Measurements from ENCODE around the gene ARL16.

The ARL16 gene

GRCh38 chr17:81716674-81716996, 33.0 kb upstream of the ARL16 start:
- Histone ChIP-seq H3K4me3 (replicated peaks; ENCODE audit: insufficient read depth, low read length) (no peak overlapping the region), H3K27ac (replicated peaks) (no peak overlapping the region), H3K27me3 (ENCODE audit: insufficient read depth, poor library complexity, severe bottlenecking) (no peaks in the 10 kb centered on the region)
- TF ChIP-seq CTCF (IDR thresholded peaks at IDR 0.05; ENCODE audit: insufficient read depth, low read length): no peak
- TF ChIP-seq REST (IDR thresholded peaks at IDR 0.05; ENCODE audit: insufficient replicate concordance, low read depth): no peak
- no peak for TF ChIP-seq SPI1 (IDR thresholded peaks at IDR 0.05; ENCODE audit: borderline replicate concordance, low read depth)
- no peak for TF ChIP-seq POLR2AphosphoS5 (IDR thresholded peaks at IDR 0.05; ENCODE audit: low read depth)
- TF ChIP-seq GABPA (IDR thresholded peaks at IDR 0.05; ENCODE audit: low read depth): no peak
- DNase-seq (ENCODE audit: low read depth in 1 of 2, low spot score in 1 of 2): no peak

GRCh38 chr17:81715872-81716673, 32.5 kb upstream of the ARL16 start:
- Histone ChIP-seq H3K27ac (replicated peaks) (no peak overlapping the region), H3K4me3 (replicated peaks; ENCODE audit: insufficient read depth, low read length) (no peak overlapping the region), H3K27me3 (ENCODE audit: insufficient read depth, poor library complexity, severe bottlenecking) (no peaks in the 10 kb centered on the region)
- DNase-seq (ENCODE audit: low read depth in 1 of 2, low spot score in 1 of 2): no peak
- TF ChIP-seq POLR2AphosphoS5 (IDR thresholded peaks at IDR 0.05; ENCODE audit: low read depth) (no peak), REST (IDR thresholded peaks at IDR 0.05; ENCODE audit: insufficient replicate concordance, low read depth) (no peak), CTCF (IDR thresholded peaks at IDR 0.05; ENCODE audit: insufficient read depth, low read length) (no peak), GABPA (IDR thresholded peaks at IDR 0.05; ENCODE audit: low read depth) (no peak), SPI1 (IDR thresholded peaks at IDR 0.05; ENCODE audit: borderline replicate concordance, low read depth) (no peak)

- no peak for DNase-seq (ENCODE audit: low read depth in 1 of 2, low spot score in 1 of 2)
- Histone ChIP-seq H3K4me3 (replicated peaks; ENCODE audit: insufficient read depth, low read length) (no peak overlapping the region), H3K27ac (replicated peaks) (no peak overlapping the region), H3K27me3 (ENCODE audit: insufficient read depth, poor library complexity, severe bottlenecking) (no peaks in the 10 kb centered on the region)
- TF ChIP-seq CTCF (IDR thresholded peaks at IDR 0.05; ENCODE audit: insufficient read depth, low read length): no peak
- TF ChIP-seq POLR2AphosphoS5 (IDR thresholded peaks at IDR 0.05; ENCODE audit: low read depth): no peak
- TF ChIP-seq REST (IDR thresholded peaks at IDR 0.05; ENCODE audit: insufficient replicate concordance, low read depth): no peak
- TF ChIP-seq SPI1 (IDR thresholded peaks at IDR 0.05; ENCODE audit: borderline replicate concordance, low read depth): no peak
- TF ChIP-seq GABPA (IDR thresholded peaks at IDR 0.05; ENCODE audit: low read depth): no peak
Measured at GRCh38 chr17:81715107-81715871, 31.7 kb upstream of the ARL16 start.

Measured in HL-60 (cell line).